ENCODE measurements around the gene LCE1F.

LCE1F gene

DNA sequence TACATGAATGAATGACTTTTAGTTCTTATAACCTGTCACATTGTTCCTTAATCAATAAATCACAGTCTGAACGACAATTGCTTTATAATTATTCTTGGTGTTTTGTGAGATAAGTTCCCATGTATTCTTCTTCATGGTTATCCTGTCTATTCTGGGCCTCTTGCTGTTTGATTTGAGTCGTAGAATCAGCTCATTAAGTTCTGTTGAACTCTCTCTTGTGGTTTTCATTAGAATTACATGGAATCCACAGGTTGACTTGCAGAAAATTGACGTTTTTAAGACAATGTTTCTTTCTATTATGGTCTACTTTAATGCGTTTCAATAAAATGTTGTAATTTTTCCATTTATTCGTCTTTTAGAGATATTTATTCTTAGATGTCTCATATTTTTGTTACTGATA is 48.4 kb downstream of the LCE1F start:
- TF ChIP-seq, protein P1, sequence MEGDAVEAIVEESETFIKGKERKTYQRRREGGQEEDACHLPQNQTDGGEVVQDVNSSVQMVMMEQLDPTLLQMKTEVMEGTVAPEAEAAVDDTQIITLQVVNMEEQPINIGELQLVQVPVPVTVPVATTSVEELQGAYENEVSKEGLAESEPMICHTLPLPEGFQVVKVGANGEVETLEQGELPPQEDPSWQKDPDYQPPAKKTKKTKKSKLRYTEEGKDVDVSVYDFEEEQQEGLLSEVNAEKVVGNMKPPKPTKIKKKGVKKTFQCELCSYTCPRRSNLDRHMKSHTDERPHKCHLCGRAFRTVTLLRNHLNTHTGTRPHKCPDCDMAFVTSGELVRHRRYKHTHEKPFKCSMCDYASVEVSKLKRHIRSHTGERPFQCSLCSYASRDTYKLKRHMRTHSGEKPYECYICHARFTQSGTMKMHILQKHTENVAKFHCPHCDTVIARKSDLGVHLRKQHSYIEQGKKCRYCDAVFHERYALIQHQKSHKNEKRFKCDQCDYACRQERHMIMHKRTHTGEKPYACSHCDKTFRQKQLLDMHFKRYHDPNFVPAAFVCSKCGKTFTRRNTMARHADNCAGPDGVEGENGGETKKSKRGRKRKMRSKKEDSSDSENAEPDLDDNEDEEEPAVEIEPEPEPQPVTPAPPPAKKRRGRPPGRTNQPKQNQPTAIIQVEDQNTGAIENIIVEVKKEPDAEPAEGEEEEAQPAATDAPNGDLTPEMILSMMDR (IDR thresholded peaks at IDR 0.05), result no peak
- no peak overlapping the region for H3K4me3 ChIP-seq (ENCODE audit: low read depth, low read length)
- no peaks in the 10 kb centered on the region for H3K79me2 ChIP-seq
- no peak overlapping the region for H3K27ac ChIP-seq
- H2AFZ ChIP-seq, result no peak overlapping the region
- no peaks in the 10 kb centered on the region for H3K36me3 ChIP-seq (ENCODE audit: control insufficient read depth, insufficient read depth, low read length)
- no peaks in the 10 kb centered on the region for H3K9me3 ChIP-seq (ENCODE audit: control insufficient read depth, low read length)
- H3K4me2 ChIP-seq (ENCODE audit: low read length), result no peak overlapping the region
- H3K9ac ChIP-seq, result no peak overlapping the region
- H3K27me3 ChIP-seq (ENCODE audit: control insufficient read depth, insufficient read depth, low read length), result no peaks in the 10 kb centered on the region
- H3K4me1 ChIP-seq, result peaks cover 3% of the 10 kb centered on the region

DNA sequence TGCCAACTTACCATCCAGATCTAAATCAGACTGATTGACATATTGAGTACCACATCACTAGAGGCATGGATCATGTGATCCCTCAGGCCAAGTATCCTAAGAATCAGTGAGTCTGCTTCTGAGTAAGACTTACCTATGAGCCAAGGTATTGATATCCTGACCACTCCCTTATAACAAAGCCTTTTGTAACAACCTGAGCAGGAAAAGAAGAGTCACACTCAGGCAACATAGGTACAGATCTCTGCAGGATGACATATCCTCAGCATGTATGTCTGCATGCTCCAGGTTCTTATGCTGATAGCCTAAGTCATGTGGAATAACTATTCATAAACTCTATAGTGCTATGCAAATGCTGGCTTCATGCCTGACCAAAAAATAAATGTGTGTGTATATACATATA is 50.0 kb downstream of the LCE1F start:
- Histone ChIP-seq H3K9me3 (ENCODE audit: control insufficient read depth, low read length) (no peaks in the 10 kb centered on the region), H3K4me3 (ENCODE audit: low read depth, low read length) (no peak overlapping the region), H3K4me1 (no peaks in the 10 kb centered on the region), H3K27ac (no peak overlapping the region), H3K79me2 (no peaks in the 10 kb centered on the region), H3K4me2 (ENCODE audit: low read length) (no peak overlapping the region), H2AFZ (no peak overlapping the region), H3K27me3 (ENCODE audit: control insufficient read depth, insufficient read depth, low read length) (no peaks in the 10 kb centered on the region), H3K9ac (no peak overlapping the region), H3K36me3 (ENCODE audit: control insufficient read depth, insufficient read depth, low read length) (no peaks in the 10 kb centered on the region)
- TF ChIP-seq, protein P1 (IDR thresholded peaks at IDR 0.05), result no peak
